ENCODE measurements around the gene DNAH14. TPM values are rescaled to one million over a fixed set of nuclear protein-coding genes. Genes with fewer than 3 reads are reported as not detected.

Gene DNAH14
- total and polyA plus RNA-seq, 2 donors from 2014 or later: 6.6 to 25.1 TPM

- no peaks in the 10 kb centered on the region for H3K27me3 ChIP-seq (ENCODE audit: control insufficient read depth, insufficient read depth, low read length)
- H3K27ac ChIP-seq (ENCODE audit: low read depth in 2 of 2, low read length in 2 of 2): no peak overlapping the region
- DNase-seq: no peak
- H3K9ac ChIP-seq (ENCODE audit: low read length in 3 of 3): no peak overlapping the region
- H3K36me3 ChIP-seq (ENCODE audit: control insufficient read depth in 2 of 3, insufficient read depth in 3 of 3, low read length in 3 of 3): peaks cover 0 to 2% (median 0%) of the 10 kb centered on the region in 3 donors
- intact Hi-C loops (cut with DNase I): no loop called here
- peaks cover 8 to 22% (median 18%) of the 10 kb centered on the region in 3 donors for H3K4me1 ChIP-seq (ENCODE audit: control insufficient read depth in 2 of 3, insufficient read depth in 2 of 3, low read depth in 1 of 3, low read length in 3 of 3)
- no peak for FAIRE-seq
- TF ChIP-seq CTCF (IDR thresholded peaks at IDR 0.05; ENCODE audit: borderline replicate concordance, extremely low read depth, insufficient read depth): no peak
- H3K9me3 ChIP-seq (ENCODE audit: control insufficient read depth in 2 of 3, insufficient read depth in 1 of 3, low read length in 3 of 3): no peaks in the 10 kb centered on the region
- H3K4me3 ChIP-seq (ENCODE audit: low read length in 3 of 3): peak overlapping the region in 1 of 3 donors; percentile 78
Measured at GRCh38 chr1:225424562-225425200, 495.2 kb downstream of the DNAH14 start.

GRCh38 chr1:225425201-225425786 is 495.8 kb downstream of the DNAH14 start:
- Histone ChIP-seq H3K36me3 (ENCODE audit: control insufficient read depth in 2 of 3, insufficient read depth in 3 of 3, low read length in 3 of 3) (peaks cover 0 to 1% (median 0%) of the 10 kb centered on the region in 3 donors), H3K4me3 (ENCODE audit: low read length in 3 of 3) (peak overlapping the region in 1 of 3 donors; percentile 78), H3K27me3 (ENCODE audit: control insufficient read depth, insufficient read depth, low read length) (no peaks in the 10 kb centered on the region), H3K9ac (ENCODE audit: low read length in 3 of 3) (no peak overlapping the region), H3K9me3 (ENCODE audit: control insufficient read depth in 2 of 3, insufficient read depth in 1 of 3, low read length in 3 of 3) (no peaks in the 10 kb centered on the region), H3K4me1 (ENCODE audit: control insufficient read depth in 2 of 3, insufficient read depth in 2 of 3, low read depth in 1 of 3, low read length in 3 of 3) (peaks cover 8 to 22% (median 18%) of the 10 kb centered on the region in 3 donors), H3K27ac (ENCODE audit: low read depth in 2 of 2, low read length in 2 of 2) (no peak overlapping the region)
- FAIRE-seq (no peak), DNase-seq (no peak)
- intact Hi-C loops (cut with DNase I): no loop called here
- TF ChIP-seq CTCF (IDR thresholded peaks at IDR 0.05; ENCODE audit: borderline replicate concordance, extremely low read depth, insufficient read depth): no peak

- no peaks in the 10 kb centered on the region for H3K9me3 ChIP-seq (ENCODE audit: control insufficient read depth in 2 of 3, insufficient read depth in 1 of 3, low read length in 3 of 3)
- peak in 4 of 5 donors; percentile 41 to 83 (median 66) for DNase-seq
- H3K4me3 ChIP-seq (ENCODE audit: low read length in 3 of 3): peak overlapping the region; percentile 57 to 80 (median 78)
- H3K27me3 ChIP-seq (ENCODE audit: control insufficient read depth, insufficient read depth, low read length): no peaks in the 10 kb centered on the region
- no peak for FAIRE-seq
- TF ChIP-seq CTCF (IDR thresholded peaks at IDR 0.05; ENCODE audit: borderline replicate concordance, extremely low read depth, insufficient read depth): no peak
- peaks cover 8 to 22% (median 18%) of the 10 kb centered on the region in 3 donors for H3K4me1 ChIP-seq (ENCODE audit: control insufficient read depth in 2 of 3, insufficient read depth in 2 of 3, low read depth in 1 of 3, low read length in 3 of 3)
- H3K27ac ChIP-seq (ENCODE audit: low read depth in 2 of 2, low read length in 2 of 2): peak overlapping the region; percentile 85 to 95
- intact Hi-C loops (cut with DNase I): no loop called here
- H3K36me3 ChIP-seq (ENCODE audit: control insufficient read depth in 2 of 3, insufficient read depth in 3 of 3, low read length in 3 of 3): no peaks in the 10 kb centered on the region
- peak overlapping the region; percentile 34 to 73 (median 51) for H3K9ac ChIP-seq (ENCODE audit: low read length in 3 of 3)
Measured at GRCh38 chr1:225426395-225427234, 497.1 kb downstream of the DNAH14 start.
